K562 (cell line): ENCODE data around the gene GLIPR1. TPM values are rescaled to one million over a fixed set of nuclear protein-coding genes. Genes with fewer than 3 reads are reported as not detected.

Experiments used
- ADNP ChIP-seq: fragments of 200-800 bp; sonication (Bioruptor generic); IDR thresholded peaks from 2 replicates; pipeline ENCODE4 v1.6.1; 2016; ENCODE audit warnings: missing genetic modification characterization, missing compliant biosample characterization
- BRD9 ChIP-seq: fragments of 450-650 bp; IDR thresholded peaks from 2 replicates; pipeline ENCODE4 v1.6.1; 2018; ENCODE audit warnings: low read depth; ENCODE audit not compliant: partially characterized antibody
- HMGN3 ChIP-seq: IDR thresholded peaks from 2 replicates; pipeline ENCODE4 v1.6.1; 2011; ENCODE audit warnings: borderline replicate concordance, low read depth, mild to moderate bottlenecking, mixed read lengths, low read length; ENCODE audit not compliant: insufficient read length; ENCODE audit errors: extremely low read depth
- MAFF ChIP-seq: IDR thresholded peaks from 2 replicates; pipeline ENCODE4 v1.6.1; 2012; ENCODE audit warnings: low read length, improper control_type of control experiment
- OTX1 ChIP-seq: fragments of 450-650 bp; formaldehyde crosslinking; IDR thresholded peaks from 2 replicates; pipeline ENCODE4 v1.4.0; 2022; ENCODE audit warnings: mild to moderate bottlenecking
- RBM25 ChIP-seq: fragments of 200-400 bp; formaldehyde crosslinking; IDR thresholded peaks from 2 replicates; pipeline ENCODE4 v1.6.1; 2018; ENCODE audit warnings: low read length, low read depth, moderate library complexity; ENCODE audit not compliant: severe bottlenecking
- TAF7 ChIP-seq: fragments of 450-650 bp; IDR thresholded peaks from 2 replicates; pipeline ENCODE4 v1.6.1; 2016; ENCODE audit warnings: missing genetic modification characterization, missing compliant biosample characterization
- TAF9B ChIP-seq: fragments of 450-650 bp; IDR thresholded peaks from 2 replicates; pipeline ENCODE4 v1.6.1; 2018; ENCODE audit warnings: mild to moderate bottlenecking; ENCODE audit not compliant: partially characterized antibody
- ZFP1 ChIP-seq: fragments of 450-650 bp; formaldehyde crosslinking; IDR thresholded peaks from 2 replicates; pipeline ENCODE4 v1.4.0; 2020; ENCODE audit warnings: mild to moderate bottlenecking, mixed read lengths
- ZNF121 ChIP-seq: sonication (generic); formaldehyde crosslinking; conservative IDR thresholded peaks from 2 replicates; pipeline ENCODE4 v1.8.0; 2022; ENCODE audit warnings: missing genetic modification reagents
- ZNF232 ChIP-seq: sonication (generic); formaldehyde crosslinking; IDR thresholded peaks from 2 replicates; pipeline ENCODE4 v1.8.0; 2022; ENCODE audit warnings: mild to moderate bottlenecking, missing genetic modification reagents
- ZNF77 ChIP-seq: fragments of 250-450 bp; sonication (Bioruptor Pico); IDR thresholded peaks from 2 replicates; pipeline ENCODE4 v1.5.0; 2020
- polyA plus RNA-seq, 8 experiments: library from polyadenylated mRNA; depleted of rRNA in 4 of 8; stranded (reverse) in 5 of 8; unstranded in 3 of 8; fragments of >200 nt; fragmentation: Nextera tagmentation in 2 of 8; fragmentation: Illumina TruSeq in 1 of 8; extraction: Ambion mirVana in 2 of 8; extraction: Trizol in 1 of 8; gene quantifications; 2 replicates each; pipeline versions ENCODE4 v1.2.1 to v1.2.3, GENCODE V29; 2011 to 2014; ENCODE audit warnings: inconsistent platforms in 1 of 8, missing spikeins in 1 of 8
- total RNA-seq, 7 experiments: library from RNA; depleted of rRNA in 6 of 7; stranded (reverse); fragments of >200 nt in 6 of 7; fragmentation: Illumina TruSeq in 2 of 7; extraction: Trizol in 2 of 7; gene quantifications; 2 replicates each; pipeline versions ENCODE4 v1.2.1 to v1.2.3, GENCODE V29; 2011 to 2021; ENCODE audit warnings: low replicate concordance in 1 of 7
- TF ChIP-seq, protein P1 (sequence below): fragments of 250-450 bp; sonication (Bioruptor Pico); IDR thresholded peaks from 2 replicates; pipeline ENCODE4 v1.4.0; 2020; ENCODE audit warnings: mild to moderate bottlenecking, moderate library complexity
- TF ChIP-seq, protein P2 (sequence below): fragments of 450-650 bp; IDR thresholded peaks from 2 replicates; pipeline ENCODE4 v1.6.1; 2016; ENCODE audit warnings: low read depth
- TF ChIP-seq, protein P3 (sequence below): sonication (generic); formaldehyde crosslinking; IDR thresholded peaks from 2 replicates; pipeline ENCODE4 v1.8.0; 2022; ENCODE audit warnings: missing genetic modification reagents, mild to moderate bottlenecking, moderate library complexity, borderline replicate concordance
- TF ChIP-seq, protein P4 (sequence below): sonication (generic); formaldehyde crosslinking; IDR thresholded peaks from 2 replicates; pipeline ENCODE4 v1.5.0; 2020; ENCODE audit warnings: missing genetic modification reagents

Gene GLIPR1
- total and polyA plus RNA-seq, 9 of the 15 experiments (the other 6 are each of a cell fraction or from before 2014, with no cell fraction given) = 0.26 to 2.1 (median 1.2) TPM

DNA sequence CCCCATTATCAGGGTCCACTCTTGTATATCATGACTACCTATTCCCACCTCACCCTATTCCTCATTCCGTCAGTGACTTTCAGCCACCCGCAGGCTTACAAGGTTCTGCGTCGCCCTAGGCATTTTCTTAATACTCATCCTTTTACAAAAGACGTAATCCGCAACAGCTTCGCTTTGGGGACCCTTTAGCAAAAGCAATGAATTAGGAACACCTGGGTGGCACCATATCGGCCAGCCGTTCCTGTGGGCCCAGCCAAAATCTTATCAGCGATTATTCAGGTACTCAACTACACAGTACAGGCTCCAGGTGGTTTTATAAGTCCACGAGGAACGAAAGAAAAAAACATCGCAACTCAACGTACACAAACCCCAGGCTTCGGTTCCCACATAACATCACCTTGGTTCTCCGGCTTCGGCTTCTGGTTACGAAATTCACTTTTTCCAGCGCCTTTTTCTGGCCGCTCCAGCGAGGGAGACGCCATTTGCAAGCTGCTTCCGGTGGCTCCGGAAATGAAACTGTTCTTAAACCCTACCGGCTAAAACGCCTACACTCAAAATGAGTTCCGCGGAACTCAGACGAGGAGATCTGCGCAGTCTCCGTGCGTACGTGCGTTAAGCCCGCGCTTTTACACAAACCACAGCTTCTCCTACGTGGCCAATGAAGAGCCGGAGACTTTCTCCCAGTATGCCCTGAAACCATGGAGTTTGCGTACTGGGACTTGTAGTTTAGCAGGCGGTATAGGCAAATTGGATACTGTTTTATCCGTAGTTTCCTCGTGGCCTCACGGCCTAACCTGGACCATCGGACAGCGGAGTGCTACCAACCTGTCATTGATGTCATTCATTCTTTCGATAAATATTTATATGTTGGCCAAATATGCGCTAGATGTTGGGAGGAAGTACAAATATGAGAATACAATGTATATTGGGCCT is 30.8 kb downstream of the GLIPR1 start, which contains the start of gene KRR1 (continued):
- TF ChIP-seq, protein P1, sequence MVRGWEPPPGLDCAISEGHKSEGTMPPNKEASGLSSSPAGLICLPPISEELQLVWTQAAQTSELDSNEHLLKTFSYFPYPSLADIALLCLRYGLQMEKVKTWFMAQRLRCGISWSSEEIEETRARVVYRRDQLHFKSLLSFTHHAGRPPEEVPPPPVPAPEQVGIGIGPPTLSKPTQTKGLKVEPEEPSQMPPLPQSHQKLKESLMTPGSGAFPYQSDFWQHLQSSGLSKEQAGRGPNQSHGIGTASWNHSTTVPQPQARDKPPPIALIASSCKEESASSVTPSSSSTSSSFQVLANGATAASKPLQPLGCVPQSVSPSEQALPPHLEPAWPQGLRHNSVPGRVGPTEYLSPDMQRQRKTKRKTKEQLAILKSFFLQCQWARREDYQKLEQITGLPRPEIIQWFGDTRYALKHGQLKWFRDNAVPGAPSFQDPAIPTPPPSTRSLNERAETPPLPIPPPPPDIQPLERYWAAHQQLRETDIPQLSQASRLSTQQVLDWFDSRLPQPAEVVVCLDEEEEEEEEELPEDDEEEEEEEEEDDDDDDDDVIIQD (CRISPR knock-in tag) = no peak
- TF ChIP-seq ZNF232 (CRISPR knock-in tag) (0 out of 2 replicates have a peak, but pooled peaks have one; percentile 63), RBM25 (no peak), TAF9B (peak; percentile 97), ZNF121 (CRISPR knock-in tag) (no peak), BRD9 (no peak), ADNP (tag) (no peak), TAF7 (tag) (peak; percentile 99), MAFF (peak; percentile 4; the same call in 1 of the 2 replicates), OTX1 (CRISPR knock-in tag) (no peak), HMGN3 (no peak), ZFP1 (no peak), ZNF77 (CRISPR knock-in tag) (no peak)
- TF ChIP-seq, protein P2, sequence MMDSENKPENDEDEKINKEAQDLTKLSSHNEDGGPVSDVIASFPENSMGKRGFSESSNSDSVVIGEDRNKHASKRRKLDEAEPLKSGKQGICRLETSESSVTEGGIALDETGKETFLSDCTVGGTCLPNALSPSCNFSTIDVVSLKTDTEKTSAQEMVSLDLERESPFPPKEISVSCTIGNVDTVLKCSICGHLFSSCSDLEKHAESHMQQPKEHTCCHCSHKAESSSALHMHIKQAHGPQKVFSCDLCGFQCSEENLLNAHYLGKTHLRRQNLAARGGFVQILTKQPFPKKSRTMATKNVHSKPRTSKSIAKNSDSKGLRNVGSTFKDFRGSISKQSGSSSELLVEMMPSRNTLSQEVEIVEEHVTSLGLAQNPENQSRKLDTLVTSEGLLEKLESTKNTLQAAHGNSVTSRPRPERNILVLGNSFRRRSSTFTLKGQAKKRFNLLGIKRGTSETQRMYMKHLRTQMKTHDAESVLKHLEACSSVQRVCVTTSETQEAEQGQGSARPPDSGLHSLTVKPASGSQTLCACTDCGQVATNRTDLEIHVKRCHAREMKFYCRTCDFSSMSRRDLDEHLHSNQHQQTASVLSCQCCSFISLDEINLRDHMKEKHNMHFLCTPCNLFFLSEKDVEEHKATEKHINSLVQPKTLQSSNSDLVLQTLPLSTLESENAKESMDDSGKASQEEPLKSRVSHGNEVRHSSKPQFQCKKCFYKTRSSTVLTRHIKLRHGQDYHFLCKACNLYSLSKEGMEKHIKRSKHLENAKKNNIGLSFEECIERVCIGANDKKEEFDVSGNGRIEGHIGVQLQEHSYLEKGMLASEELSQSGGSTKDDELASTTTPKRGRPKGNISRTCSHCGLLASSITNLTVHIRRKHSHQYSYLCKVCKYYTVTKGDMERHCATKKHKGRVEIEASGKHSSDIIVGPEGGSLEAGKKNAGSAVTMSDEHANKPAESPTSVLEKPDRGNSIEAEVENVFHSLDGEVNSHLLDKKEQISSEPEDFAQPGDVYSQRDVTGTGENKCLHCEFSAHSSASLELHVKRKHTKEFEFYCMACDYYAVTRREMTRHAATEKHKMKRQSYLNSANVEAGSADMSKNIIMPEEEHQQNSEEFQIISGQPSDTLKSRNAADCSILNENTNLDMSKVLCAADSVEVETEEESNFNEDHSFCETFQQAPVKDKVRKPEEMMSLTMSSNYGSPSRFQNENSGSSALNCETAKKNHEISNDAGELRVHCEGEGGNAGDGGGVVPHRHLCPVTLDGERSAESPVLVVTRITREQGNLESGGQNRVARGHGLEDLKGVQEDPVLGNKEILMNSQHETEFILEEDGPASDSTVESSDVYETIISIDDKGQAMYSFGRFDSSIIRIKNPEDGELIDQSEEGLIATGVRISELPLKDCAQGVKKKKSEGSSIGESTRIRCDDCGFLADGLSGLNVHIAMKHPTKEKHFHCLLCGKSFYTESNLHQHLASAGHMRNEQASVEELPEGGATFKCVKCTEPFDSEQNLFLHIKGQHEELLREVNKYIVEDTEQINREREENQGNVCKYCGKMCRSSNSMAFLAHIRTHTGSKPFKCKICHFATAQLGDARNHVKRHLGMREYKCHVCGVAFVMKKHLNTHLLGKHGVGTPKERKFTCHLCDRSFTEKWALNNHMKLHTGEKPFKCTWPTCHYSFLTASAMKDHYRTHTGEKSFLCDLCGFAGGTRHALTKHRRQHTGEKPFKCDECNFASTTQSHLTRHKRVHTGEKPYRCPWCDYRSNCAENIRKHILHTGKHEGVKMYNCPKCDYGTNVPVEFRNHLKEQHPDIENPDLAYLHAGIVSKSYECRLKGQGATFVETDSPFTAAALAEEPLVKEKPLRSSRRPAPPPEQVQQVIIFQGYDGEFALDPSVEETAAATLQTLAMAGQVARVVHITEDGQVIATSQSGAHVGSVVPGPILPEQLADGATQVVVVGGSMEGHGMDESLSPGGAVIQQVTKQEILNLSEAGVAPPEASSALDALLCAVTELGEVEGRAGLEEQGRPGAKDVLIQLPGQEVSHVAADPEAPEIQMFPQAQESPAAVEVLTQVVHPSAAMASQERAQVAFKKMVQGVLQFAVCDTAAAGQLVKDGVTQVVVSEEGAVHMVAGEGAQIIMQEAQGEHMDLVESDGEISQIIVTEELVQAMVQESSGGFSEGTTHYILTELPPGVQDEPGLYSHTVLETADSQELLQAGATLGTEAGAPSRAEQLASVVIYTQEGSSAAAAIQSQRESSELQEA = peak; percentile 65
- TF ChIP-seq, protein P3, sequence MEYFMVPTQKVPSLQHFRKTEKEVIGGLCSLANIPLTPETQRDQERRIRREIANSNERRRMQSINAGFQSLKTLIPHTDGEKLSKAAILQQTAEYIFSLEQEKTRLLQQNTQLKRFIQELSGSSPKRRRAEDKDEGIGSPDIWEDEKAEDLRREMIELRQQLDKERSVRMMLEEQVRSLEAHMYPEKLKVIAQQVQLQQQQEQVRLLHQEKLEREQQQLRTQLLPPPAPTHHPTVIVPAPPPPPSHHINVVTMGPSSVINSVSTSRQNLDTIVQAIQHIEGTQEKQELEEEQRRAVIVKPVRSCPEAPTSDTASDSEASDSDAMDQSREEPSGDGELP = peak; percentile 69; the same call in 1 of the 2 replicates
- TF ChIP-seq, protein P4, sequence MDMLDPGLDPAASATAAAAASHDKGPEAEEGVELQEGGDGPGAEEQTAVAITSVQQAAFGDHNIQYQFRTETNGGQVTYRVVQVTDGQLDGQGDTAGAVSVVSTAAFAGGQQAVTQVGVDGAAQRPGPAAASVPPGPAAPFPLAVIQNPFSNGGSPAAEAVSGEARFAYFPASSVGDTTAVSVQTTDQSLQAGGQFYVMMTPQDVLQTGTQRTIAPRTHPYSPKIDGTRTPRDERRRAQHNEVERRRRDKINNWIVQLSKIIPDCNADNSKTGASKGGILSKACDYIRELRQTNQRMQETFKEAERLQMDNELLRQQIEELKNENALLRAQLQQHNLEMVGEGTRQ (CRISPR knock-in tag) = no peak
